Tibial nerve (tissue), 4 donors: ENCODE results near the gene CCT5. TPM values are rescaled to one million over a fixed set of nuclear protein-coding genes. Genes with fewer than 3 reads are reported as not detected.

Source experiments
- DNase-seq, 2 donors: peaks; one replicate each; pipeline ENCODE4 v3.0.0-alpha.2; 2019; ENCODE audit warnings: low spot score in 2 of 2
- H3K27ac ChIP-seq, 4 donors: fragments of 200-600 bp; sonication (generic) in 3 of 4; one replicate each; pipeline ENCODE4 v1.5.1; 2017 to 2019; ENCODE audit warnings: mild to moderate bottlenecking in 1 of 4
- H3K27me3 ChIP-seq, 2 donors: fragments of 200-600 bp; sonication (generic) in 1 of 2; one replicate each; pipeline versions ENCODE4 v1.5.1 to v1.6.0; 2017 to 2019
- H3K36me3 ChIP-seq, 3 donors: fragments of 200-600 bp; sonication (generic); one replicate each; pipeline ENCODE4 v1.5.1; 2018 to 2019
- H3K4me1 ChIP-seq, 4 donors: fragments of 200-600 bp; sonication (generic) in 3 of 4; one replicate each; pipeline ENCODE4 v1.5.1; 2017 to 2019
- H3K4me3 ChIP-seq, 4 donors: fragments of 200-600 bp; sonication (generic) in 3 of 4; one replicate each; pipeline ENCODE4 v1.5.1; 2017 to 2019; ENCODE audit warnings: mild to moderate bottlenecking in 1 of 4, moderate library complexity in 1 of 4
- H3K9me3 ChIP-seq, 4 donors: fragments of 200-600 bp; sonication (generic) in 3 of 4; one replicate each; pipeline ENCODE4 v1.5.1; 2017 to 2019
- EP300 ChIP-seq, 2 donors: sonication (generic); formaldehyde crosslinking; IDR thresholded peaks; one replicate each; pipeline ENCODE4 v1.6.1; 2017; ENCODE audit warnings: antibody characterized with exemption in 2 of 2, mild to moderate bottlenecking in 1 of 2
- POLR2A ChIP-seq, 2 donors: fragments of 450-650 bp; IDR thresholded peaks; one replicate each; pipeline ENCODE4 v1.6.1; 2017; ENCODE audit warnings: antibody characterized with exemption in 2 of 2, mild to moderate bottlenecking in 2 of 2, moderate library complexity in 2 of 2
- WGBS, 2 donors: methylation state at CpG; one replicate each; pipeline ENCODE4 v1.1.5; 2018; 5-methylcytosine and 5-hydroxymethylcytosine counted together
- total RNA-seq, 4 donors: library from RNA; depleted of rRNA; stranded (reverse); fragments of >200 nt; gene quantifications; one replicate each; pipeline ENCODE4 v1.1.0, GENCODE V29; 2016
- TF ChIP-seq, protein P1 (sequence below), 5 experiments: fragments of 200-600 bp in 3 of 5; fragments of 450-650 bp in 2 of 5; sonication (generic) in 3 of 5; IDR thresholded peaks; one replicate each; pipeline ENCODE4 v1.5.1; 2016 to 2019; ENCODE audit warnings: antibody characterized with exemption in 5 of 5, mild to moderate bottlenecking in 3 of 5, moderate library complexity in 2 of 5

CCT5 gene
- total RNA-seq, 4 donors from 2014 or later: 102 to 152 (median 120) TPM

DNA sequence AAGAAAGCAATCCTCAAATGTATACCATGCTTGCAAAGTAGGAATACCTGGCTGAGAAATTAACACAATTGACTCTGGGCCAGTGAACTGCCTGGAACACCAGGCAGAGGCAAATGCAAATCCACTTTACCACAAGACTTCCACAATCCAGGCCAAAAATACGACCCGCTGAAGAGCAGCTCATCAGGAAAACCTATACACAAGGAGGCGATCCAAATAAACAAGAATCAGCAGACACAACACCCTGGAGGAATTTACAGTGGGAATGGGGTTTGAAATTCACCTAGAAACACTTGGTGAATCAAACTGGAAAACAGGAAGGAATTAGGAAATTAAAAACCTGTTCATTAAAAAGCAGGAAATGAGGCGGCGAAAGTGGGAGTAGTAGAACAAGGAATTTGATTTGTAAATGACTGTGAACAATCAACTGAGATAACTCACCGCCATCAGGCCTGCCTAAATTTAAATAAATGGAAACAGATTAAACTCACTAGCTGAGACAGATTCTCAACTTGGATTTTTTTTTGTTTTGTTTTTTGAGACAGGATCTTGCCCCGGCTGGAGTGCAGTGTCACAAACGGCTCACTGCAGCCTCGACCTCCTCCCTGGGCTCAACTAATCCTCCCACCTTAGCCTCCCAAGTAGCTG, 41.7 kb downstream of the CCT5 start:
- TF ChIP-seq, protein P1, sequence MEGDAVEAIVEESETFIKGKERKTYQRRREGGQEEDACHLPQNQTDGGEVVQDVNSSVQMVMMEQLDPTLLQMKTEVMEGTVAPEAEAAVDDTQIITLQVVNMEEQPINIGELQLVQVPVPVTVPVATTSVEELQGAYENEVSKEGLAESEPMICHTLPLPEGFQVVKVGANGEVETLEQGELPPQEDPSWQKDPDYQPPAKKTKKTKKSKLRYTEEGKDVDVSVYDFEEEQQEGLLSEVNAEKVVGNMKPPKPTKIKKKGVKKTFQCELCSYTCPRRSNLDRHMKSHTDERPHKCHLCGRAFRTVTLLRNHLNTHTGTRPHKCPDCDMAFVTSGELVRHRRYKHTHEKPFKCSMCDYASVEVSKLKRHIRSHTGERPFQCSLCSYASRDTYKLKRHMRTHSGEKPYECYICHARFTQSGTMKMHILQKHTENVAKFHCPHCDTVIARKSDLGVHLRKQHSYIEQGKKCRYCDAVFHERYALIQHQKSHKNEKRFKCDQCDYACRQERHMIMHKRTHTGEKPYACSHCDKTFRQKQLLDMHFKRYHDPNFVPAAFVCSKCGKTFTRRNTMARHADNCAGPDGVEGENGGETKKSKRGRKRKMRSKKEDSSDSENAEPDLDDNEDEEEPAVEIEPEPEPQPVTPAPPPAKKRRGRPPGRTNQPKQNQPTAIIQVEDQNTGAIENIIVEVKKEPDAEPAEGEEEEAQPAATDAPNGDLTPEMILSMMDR (IDR thresholded peaks at IDR 0.05): no peak
- TF ChIP-seq EP300 (IDR thresholded peaks at IDR 0.05) (no peak), POLR2A (IDR thresholded peaks at IDR 0.05) (no peak)
- Histone ChIP-seq H3K27me3 (no peaks in the 10 kb centered on the region), H3K36me3 (peaks cover 0 to 27% (median 0%) of the 10 kb centered on the region in 3 donors), H3K4me3 (no peak overlapping the region), H3K4me1 (peaks cover 0 to 6% (median 2%) of the 10 kb centered on the region in 4 donors), H3K9me3 (no peaks in the 10 kb centered on the region), H3K27ac (no peak overlapping the region)
- DNase-seq: no peak
- 84 to 88% methylated on average over 9 of the region's 9 CpGs for WGBS, 2 donors

DNA sequence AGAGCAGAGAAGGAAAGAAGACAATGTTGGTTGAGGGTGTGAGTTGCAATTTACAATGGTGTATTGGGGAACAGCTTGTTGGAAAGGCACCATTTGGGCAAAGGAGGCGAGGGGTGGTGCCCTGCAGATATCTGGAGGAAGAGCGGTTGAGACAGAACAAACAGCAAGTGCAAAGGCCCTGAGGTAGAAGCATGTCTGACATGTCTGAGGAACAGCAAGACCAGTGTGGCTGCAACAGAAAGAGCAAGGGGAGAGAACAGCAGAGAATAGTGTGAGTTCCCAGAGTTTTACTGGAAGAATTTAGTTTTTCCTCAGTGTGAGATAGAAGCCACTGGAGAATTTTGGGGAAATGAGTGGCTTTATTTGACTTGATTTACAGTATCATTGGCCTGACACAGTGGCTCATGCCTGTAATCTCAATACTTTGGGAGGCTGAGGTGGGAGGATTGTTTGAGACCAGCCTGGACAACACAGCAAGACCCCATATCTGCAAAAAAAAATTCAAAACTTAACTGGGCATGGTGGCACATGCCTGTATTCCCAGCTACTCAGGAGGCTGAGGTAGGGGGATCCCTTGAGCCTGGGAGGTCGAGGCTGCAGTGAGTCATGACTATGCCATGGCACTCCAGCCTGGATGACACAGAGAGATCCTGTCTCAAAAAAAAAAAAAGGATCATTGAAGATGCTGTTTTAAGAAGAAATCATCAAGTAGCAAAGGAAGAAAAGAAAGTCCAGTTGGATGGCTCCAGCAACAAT, 44.0 kb downstream of the CCT5 start:
- no peak for DNase-seq
- WGBS, 2 donors: 88 to 93% methylated on average over 3 of the region's 3 CpGs
- no peak for TF ChIP-seq POLR2A (IDR thresholded peaks at IDR 0.05)
- TF ChIP-seq, protein P1 (IDR thresholded peaks at IDR 0.05): no peak
- no peak for TF ChIP-seq EP300 (IDR thresholded peaks at IDR 0.05)

DNA sequence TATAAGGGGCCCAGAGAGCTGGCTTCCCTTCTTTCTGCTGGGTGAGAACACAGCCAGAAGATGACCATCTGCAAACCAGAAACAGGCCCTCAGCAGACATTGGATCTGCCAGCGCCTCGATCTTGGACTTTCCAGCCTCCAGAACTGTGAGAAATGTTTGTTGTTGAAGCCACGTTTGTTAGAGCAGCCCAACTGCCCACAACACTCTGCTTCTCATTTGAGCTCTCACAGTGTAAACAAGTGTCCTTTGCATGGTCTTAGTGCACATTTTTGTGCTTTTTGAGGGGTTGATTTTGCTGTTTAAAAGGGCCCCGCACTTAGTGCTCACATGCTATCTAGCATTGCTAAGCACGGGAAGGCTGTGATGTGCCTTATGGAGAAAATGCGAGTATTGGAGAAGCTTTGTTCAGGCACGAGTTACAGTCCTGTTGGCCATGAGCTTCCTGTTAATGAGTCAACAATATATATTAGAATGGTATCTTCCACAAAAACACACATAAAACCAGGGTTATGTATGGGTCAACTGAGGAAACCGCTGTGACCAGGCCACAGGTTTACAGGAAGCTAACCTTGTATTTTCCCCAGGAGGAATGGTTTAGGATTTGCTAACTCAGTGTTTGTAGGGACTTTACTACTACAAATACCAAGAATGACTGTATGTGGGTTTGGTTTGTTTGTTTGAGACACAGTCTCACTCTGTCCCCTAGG, 45.7 kb downstream of the CCT5 start:
- Histone ChIP-seq H3K27me3 (no peaks in the 10 kb centered on the region), H3K9me3 (no peaks in the 10 kb centered on the region), H3K27ac (no peak overlapping the region), H3K4me1 (no peaks in the 10 kb centered on the region), H3K4me3 (no peak overlapping the region), H3K36me3 (peaks cover 0 to 18% (median 0%) of the 10 kb centered on the region in 3 donors)
- no peak for DNase-seq
- TF ChIP-seq, protein P1 (IDR thresholded peaks at IDR 0.05): no peak
- no peak for TF ChIP-seq POLR2A (IDR thresholded peaks at IDR 0.05)
- no peak for TF ChIP-seq EP300 (IDR thresholded peaks at IDR 0.05)
- WGBS, 2 donors: 82 to 94% methylated on average over 8 of the region's 8 CpGs

More for the DNA sequence above, 44.0 kb downstream of the CCT5 start:
- peaks cover 0 to under 1% (median 0%) of the 10 kb centered on the region in 4 donors for H3K4me1 ChIP-seq
- H3K4me3 ChIP-seq: no peak overlapping the region
- H3K9me3 ChIP-seq: no peaks in the 10 kb centered on the region
- H3K27ac ChIP-seq: no peak overlapping the region
- peaks cover 0 to 12% (median 0%) of the 10 kb centered on the region in 3 donors for H3K36me3 ChIP-seq
- H3K27me3 ChIP-seq: no peaks in the 10 kb centered on the region

DNA sequence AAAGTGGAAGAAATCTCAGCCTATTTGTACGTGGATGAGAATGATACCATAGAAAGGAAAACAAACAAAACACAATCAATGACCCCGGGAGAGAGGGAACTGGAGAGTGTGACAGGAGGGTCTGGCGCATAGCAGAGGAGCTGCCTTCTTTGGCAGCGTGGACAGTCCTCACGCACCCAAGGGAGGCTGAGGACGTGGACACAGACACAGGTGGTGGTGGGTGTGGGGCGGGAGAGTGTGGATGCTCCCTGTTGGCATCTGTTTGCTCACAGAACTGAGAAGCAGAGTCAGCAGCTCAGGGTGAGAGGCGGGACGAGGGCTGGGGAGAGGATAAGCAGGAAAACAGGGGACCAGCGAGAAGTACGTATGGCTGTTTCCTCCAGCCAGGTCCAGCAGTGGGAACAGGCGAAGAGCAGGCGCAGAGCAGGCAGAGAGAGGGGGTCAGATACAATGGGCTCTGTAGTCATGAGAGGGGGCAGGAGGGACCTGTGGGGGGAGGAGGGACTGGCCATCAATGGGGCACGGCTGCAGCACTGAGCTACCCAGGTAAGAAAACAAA, 47.6 kb downstream of the CCT5 start:
- no peaks in the 10 kb centered on the region for H3K4me1 ChIP-seq
- TF ChIP-seq POLR2A (IDR thresholded peaks at IDR 0.05) (no peak), EP300 (IDR thresholded peaks at IDR 0.05) (no peak)
- TF ChIP-seq, protein P1 (IDR thresholded peaks at IDR 0.05): no peak
- peaks cover 0 to 18% (median 0%) of the 10 kb centered on the region in 3 donors for H3K36me3 ChIP-seq
- H3K9me3 ChIP-seq: no peaks in the 10 kb centered on the region
- H3K4me3 ChIP-seq: no peak overlapping the region
- WGBS, 2 donors: 70 to 73% methylated on average over 14 of the region's 14 CpGs
- no peak overlapping the region for H3K27ac ChIP-seq
- H3K27me3 ChIP-seq: no peaks in the 10 kb centered on the region
- DNase-seq: no peak
